OCI-LY7 (cell line): ENCODE results near the gene SCN4A.

Source experiments
- EZH2phosphoT487 ChIP-seq: fragments of 200-600 bp; sonication (generic); IDR thresholded peaks from 2 replicates; pipeline ENCODE4 v1.6.1; 2018; ENCODE audit warnings: low read depth, borderline replicate concordance, mild to moderate bottlenecking, mixed run types, antibody characterized with exemption, low read length, moderate library complexity, mixed read lengths
- TF ChIP-seq, protein P1 (sequence below): fragments of 200-600 bp; sonication (generic); conservative IDR thresholded peaks from 2 replicates; pipeline ENCODE4 v1.5.1; 2014; ENCODE audit warnings: mild to moderate bottlenecking, antibody characterized with exemption, low read length, moderate library complexity, mixed read lengths

- TF ChIP-seq, protein P1, sequence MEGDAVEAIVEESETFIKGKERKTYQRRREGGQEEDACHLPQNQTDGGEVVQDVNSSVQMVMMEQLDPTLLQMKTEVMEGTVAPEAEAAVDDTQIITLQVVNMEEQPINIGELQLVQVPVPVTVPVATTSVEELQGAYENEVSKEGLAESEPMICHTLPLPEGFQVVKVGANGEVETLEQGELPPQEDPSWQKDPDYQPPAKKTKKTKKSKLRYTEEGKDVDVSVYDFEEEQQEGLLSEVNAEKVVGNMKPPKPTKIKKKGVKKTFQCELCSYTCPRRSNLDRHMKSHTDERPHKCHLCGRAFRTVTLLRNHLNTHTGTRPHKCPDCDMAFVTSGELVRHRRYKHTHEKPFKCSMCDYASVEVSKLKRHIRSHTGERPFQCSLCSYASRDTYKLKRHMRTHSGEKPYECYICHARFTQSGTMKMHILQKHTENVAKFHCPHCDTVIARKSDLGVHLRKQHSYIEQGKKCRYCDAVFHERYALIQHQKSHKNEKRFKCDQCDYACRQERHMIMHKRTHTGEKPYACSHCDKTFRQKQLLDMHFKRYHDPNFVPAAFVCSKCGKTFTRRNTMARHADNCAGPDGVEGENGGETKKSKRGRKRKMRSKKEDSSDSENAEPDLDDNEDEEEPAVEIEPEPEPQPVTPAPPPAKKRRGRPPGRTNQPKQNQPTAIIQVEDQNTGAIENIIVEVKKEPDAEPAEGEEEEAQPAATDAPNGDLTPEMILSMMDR = no peak
- no peak for TF ChIP-seq EZH2phosphoT487
Measured at GRCh38 chr17:63988741-63989621, 16.3 kb upstream of the SCN4A start.
